Right lobe of liver (tissue), 4 donors: ENCODE data around the gene NUBP2.

ENCODE experiments used
- POLR2A ChIP-seq: fragments of 450-650 bp; IDR thresholded peaks from one replicate; pipeline ENCODE4 v1.6.1; 2017; ENCODE audit warnings: antibody characterized with exemption, mild to moderate bottlenecking
- TF ChIP-seq, protein P1 (sequence below), 4 donors: fragments of 200-600 bp in 3 of 4; fragments of 450-650 bp in 1 of 4; IDR thresholded peaks; one replicate each; pipeline versions ENCODE4 v1.5.1 to v1.8.0; 2016 to 2022; ENCODE audit warnings: antibody characterized with exemption in 4 of 4, mild to moderate bottlenecking in 2 of 4
- donor health status: DM: no; HTN: no; CAD: no.
- donor health status: DM: no; HTN: no; CAD: no.
- donor health status: DM: no; HTN: yes; CAD: no.

- TF ChIP-seq, protein P1, sequence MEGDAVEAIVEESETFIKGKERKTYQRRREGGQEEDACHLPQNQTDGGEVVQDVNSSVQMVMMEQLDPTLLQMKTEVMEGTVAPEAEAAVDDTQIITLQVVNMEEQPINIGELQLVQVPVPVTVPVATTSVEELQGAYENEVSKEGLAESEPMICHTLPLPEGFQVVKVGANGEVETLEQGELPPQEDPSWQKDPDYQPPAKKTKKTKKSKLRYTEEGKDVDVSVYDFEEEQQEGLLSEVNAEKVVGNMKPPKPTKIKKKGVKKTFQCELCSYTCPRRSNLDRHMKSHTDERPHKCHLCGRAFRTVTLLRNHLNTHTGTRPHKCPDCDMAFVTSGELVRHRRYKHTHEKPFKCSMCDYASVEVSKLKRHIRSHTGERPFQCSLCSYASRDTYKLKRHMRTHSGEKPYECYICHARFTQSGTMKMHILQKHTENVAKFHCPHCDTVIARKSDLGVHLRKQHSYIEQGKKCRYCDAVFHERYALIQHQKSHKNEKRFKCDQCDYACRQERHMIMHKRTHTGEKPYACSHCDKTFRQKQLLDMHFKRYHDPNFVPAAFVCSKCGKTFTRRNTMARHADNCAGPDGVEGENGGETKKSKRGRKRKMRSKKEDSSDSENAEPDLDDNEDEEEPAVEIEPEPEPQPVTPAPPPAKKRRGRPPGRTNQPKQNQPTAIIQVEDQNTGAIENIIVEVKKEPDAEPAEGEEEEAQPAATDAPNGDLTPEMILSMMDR (IDR thresholded peaks at IDR 0.05): no peak
- TF ChIP-seq POLR2A: no peak
Observed at GRCh38 chr16:1787322-1788094, 4.7 kb downstream of the NUBP2 start.
